ENCODE measurements around the gene RHBDF1. TPM values are rescaled to one million over a fixed set of nuclear protein-coding genes. Genes with fewer than 3 reads are reported as not detected.
"Not testable (repeated sequence)": the region's sequence is repeated elsewhere in the genome, so short reads cannot be mapped to it uniquely, and the experiment has no call there.

RHBDF1 gene
- total RNA-seq, 1 donor from 2014 or later, result 33.0 TPM

- DNase-seq, result no peak
Observed at GRCh38 chr16:58491-59439, 13.7 kb downstream of the RHBDF1 start.

- DNase-seq, result no peak
Observed at GRCh38 chr16:57711-58110, 14.7 kb downstream of the RHBDF1 start.

- no peak for DNase-seq
Observed at GRCh38 chr16:56231-56927, 16.1 kb downstream of the RHBDF1 start.

GRCh38 chr16:55571-56136, 16.8 kb downstream of the RHBDF1 start:
- no peak for DNase-seq

GRCh38 chr16:54237-54581, 18.2 kb downstream of the RHBDF1 start:
- DNase-seq, result no peak

- peak; percentile 99 for DNase-seq
Observed at GRCh38 chr16:53346-54236, 18.8 kb downstream of the RHBDF1 start, which contains the start of the genes POLR3K and SNRNP25. Gene POLR3K, minus strand, starts transcription at chr16:53608. Its CDS starts 22 bp downstream, at chr16:53586. Gene SNRNP25, plus strand, starts transcription at chr16:53828. Its CDS starts 189 bp downstream, at chr16:54017.

GRCh38 chr16:50769-51591, 21.5 kb downstream of the RHBDF1 start:
- no peak for DNase-seq

- DNase-seq, result no peak
Observed at GRCh38 chr16:47234-47633, 25.2 kb downstream of the RHBDF1 start.

GRCh38 chr16:46510-46909, 25.9 kb downstream of the RHBDF1 start:
- not testable (repeated sequence) for DNase-seq

- no peak for DNase-seq
Observed at GRCh38 chr16:45454-45853, 27.0 kb downstream of the RHBDF1 start.

- DNase-seq, result no peak
Observed at GRCh38 chr16:44655-45054, 27.8 kb downstream of the RHBDF1 start.

- no peak for DNase-seq
Observed at GRCh38 chr16:43294-43693, 29.1 kb downstream of the RHBDF1 start.

- DNase-seq, result no peak
Observed at GRCh38 chr16:42691-43090, 29.7 kb downstream of the RHBDF1 start.

GRCh38 chr16:42069-42457, 30.4 kb downstream of the RHBDF1 start:
- no peak for DNase-seq

GRCh38 chr16:41439-42068, 30.9 kb downstream of the RHBDF1 start:
- DNase-seq, result no peak

GRCh38 chr16:38941-39892, 33.2 kb downstream of the RHBDF1 start:
- DNase-seq, result no peak

- not testable (repeated sequence) for DNase-seq
Observed at GRCh38 chr16:38206-38605, 34.2 kb downstream of the RHBDF1 start.

GRCh38 chr16:37511-37910, 34.9 kb downstream of the RHBDF1 start:
- no peak for DNase-seq

GRCh38 chr16:36336-36984, 36.0 kb downstream of the RHBDF1 start:
- no peak for DNase-seq
